GM10266 (cell line): ENCODE data around the gene ME1.
"Not testable (repeated sequence)": the region's sequence is repeated elsewhere in the genome, so short reads cannot be mapped to it uniquely, and the experiment has no call there.

Source experiments
- DNase-seq: peaks from one replicate; pipeline ENCODE4 v3.0.0; 2012; ENCODE audit errors: extremely low spot score
- CTCF ChIP-seq: IDR thresholded peaks from 2 replicates; pipeline ENCODE4 v1.5.1; 2012; ENCODE audit warnings: mild to moderate bottlenecking, low read depth; ENCODE audit not compliant: control insufficient read depth, insufficient read depth; ENCODE audit errors: missing control alignments

ME1 gene

DNA sequence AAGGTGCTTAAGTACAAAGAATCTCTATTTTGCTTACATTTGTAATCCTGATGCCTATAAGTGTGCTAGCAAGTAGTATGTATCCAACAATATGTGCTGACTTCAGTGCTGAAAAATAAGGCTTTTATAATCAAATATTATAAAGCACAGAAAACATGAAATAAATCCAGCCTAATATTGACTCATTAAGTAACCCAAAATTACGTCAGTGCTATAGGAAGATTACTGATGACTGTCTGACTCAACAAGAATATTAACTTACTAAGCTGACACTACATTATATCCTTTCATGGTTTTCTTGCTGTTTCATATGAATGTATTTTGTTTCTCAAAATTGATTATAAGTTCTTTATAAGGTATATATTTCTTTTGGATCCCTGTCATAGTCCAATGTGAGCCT, 76.1 kb downstream of the ME1 start:
- TF ChIP-seq CTCF = no peak
- no peak for DNase-seq

- no peak for TF ChIP-seq CTCF
- no peak for DNase-seq
Measured at GRCh38 chr6:83352424-83353061, 78.3 kb downstream of the ME1 start.

DNA sequence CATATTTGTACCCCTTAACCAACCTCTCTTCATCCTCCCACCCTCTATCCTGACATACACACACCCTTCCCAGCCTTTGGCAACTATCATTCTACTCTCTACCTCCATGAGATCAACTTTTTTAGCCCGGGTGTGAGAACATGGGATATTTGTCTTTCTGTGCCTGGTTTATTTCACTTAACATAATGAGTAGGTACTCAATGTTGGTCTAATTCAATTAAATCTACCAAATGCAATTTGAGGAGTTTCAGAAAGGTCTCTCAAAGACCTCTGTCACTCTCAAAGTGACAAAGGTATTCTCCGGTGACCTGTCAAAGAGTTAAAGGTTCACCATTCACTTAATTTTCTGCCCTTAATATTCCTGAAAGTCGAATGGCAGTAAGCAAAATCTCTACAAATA, 87.7 kb downstream of the ME1 start:
- no peak for DNase-seq
- no peak for TF ChIP-seq CTCF

DNA sequence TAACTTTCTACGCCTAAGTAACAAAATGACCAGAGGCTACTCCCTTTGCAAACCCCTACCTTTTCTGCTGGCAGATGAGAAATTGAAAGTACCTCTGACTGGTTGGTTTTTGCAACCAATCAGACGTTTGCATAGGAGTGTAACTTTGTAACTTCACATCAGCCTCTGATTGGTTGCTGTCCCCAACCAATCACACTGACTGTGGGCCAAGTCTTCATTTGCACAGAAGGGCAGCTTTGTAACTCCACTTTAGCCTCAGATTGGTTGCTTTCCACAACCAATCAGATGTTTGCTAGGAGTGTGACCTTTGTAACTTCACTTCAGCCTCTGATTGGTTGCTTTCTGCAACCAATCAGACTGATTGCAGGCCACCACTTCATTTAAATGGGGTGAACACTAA, 89.1 kb downstream of the ME1 start:
- TF ChIP-seq CTCF = no peak
- DNase-seq = no peak

DNA sequence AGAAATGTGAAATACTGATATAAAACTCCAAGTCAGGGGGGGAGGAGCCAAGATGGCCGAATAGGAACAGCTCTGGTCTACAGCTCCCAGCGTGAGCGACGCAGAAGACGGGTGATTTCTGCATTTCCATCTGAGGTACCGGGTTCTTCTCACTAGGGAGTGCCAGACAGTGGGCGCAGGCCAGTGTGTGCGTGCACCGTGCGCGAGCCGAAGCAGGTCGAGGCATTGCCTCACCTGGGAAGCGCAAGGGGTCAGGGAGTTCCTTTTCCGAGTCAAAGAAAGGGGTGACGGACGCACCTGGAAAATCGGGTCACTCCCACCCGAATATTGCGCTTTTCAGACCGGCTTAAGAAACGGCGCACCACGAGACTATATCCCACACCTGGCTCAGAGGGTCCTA, 96.9 kb downstream of the ME1 start:
- DNase-seq = not testable (repeated sequence)

- DNase-seq = no peak
- TF ChIP-seq CTCF = no peak
Measured at GRCh38 chr6:83333500-83333899, 97.4 kb downstream of the ME1 start.

DNA sequence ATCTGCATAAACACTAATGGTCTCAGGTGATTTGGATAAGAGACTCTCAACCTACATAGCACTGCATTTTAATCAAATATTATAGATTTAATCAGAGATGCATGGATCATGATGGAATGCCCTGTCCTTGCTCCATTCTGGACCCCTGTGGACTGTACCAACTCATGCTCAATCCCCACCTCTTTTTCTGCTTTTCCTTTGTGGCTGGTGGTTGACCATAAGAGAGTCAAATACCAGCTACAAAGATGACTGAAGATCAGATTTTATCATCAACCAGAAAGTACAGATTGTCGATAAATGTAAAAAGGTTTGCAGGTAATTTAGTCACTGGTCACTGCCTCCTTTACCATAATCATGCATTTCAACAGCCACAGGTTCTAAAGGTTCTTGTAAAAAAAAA, 116.2 kb downstream of the ME1 start:
- TF ChIP-seq CTCF = no peak
- no peak for DNase-seq

DNA sequence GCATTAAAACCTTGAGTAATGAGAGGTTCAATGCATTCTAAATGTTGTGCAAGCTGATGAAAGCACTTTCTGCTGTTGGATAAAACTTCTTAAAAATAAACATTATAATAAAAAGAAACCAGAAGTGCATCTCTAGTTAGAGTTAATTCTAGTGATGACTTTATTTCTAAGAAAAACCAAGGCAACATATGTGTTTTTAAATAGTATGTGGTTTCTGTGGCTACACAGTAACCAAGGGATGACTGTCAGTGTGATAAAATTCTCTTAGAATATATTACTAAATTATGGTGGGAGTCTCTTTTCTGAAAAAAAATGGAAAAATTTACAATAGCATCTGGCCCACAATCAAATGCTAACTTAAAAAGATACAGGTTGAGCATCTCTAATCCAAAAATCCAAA, 117.0 kb downstream of the ME1 start:
- TF ChIP-seq CTCF = no peak
- DNase-seq = no peak
